AG04449 (cell line): ENCODE measurements around the gene FHL3.

Experiments used
- CTCF ChIA-PET: fragments of 350-600 bp; formaldehyde crosslinking; extraction: SDS; loops from one replicate; lab custom pipeline; 2021; ENCODE audit warnings: antibody characterized with exemption; lab: Yijun Ruan, JAX
- POLR2A ChIA-PET: fragments of 400-600, 350-600 bp; formaldehyde crosslinking; extraction: SDS; loops from one replicate; lab custom pipeline; 2020; ENCODE audit warnings: antibody characterized with exemption, inconsistent platforms; lab: Yijun Ruan, JAX
- DNase-seq: peaks from one replicate; pipeline ENCODE4 v3.0.0-alpha.2; 2010; ENCODE audit warnings: low read depth, low spot score
- H3K4me3 ChIP-seq: 2 replicates; pipeline ENCODE4 v1.5.1; 2011; ENCODE audit warnings: low read depth, mild to moderate bottlenecking, control low read depth, low read length
- CTCF ChIP-seq: IDR thresholded peaks from one replicate; pipeline ENCODE4 v1.5.1; 2011; ENCODE audit warnings: mild to moderate bottlenecking, moderate library complexity, low read length, control low read depth, inconsistent platforms; ENCODE audit not compliant: insufficient read depth; ENCODE audit errors: missing control alignments

The FHL3 gene

GRCh38 chr1:38025233-38025632 lies 19.9 kb upstream of the FHL3 start:
- no peak overlapping the region for H3K4me3 ChIP-seq
- CTCF ChIA-PET = interaction anchor here (1.0 to 20.1 kb wide), 11 partner anchors 9 to 810 kb away, joined by 3 to 398 read pairs (median 9); partner anchors contain the start of genes MTF1, SF3A3 and UTP11
- POLR2A ChIA-PET = no interaction called here
- DNase-seq = no peak
- no peak for TF ChIP-seq CTCF

- H3K4me3 ChIP-seq = no peak overlapping the region
- CTCF ChIA-PET = interaction anchor here (1.0 to 20.1 kb wide), 10 partner anchors 9 to 823 kb away, joined by 3 to 398 read pairs (median 4); partner anchors contain the start of gene SF3A3
- DNase-seq = no peak
- POLR2A ChIA-PET = no interaction called here
- no peak for TF ChIP-seq CTCF
Observed at GRCh38 chr1:38022810-38023209, 17.5 kb upstream of the FHL3 start.

- H3K4me3 ChIP-seq = no peak overlapping the region
- ChIA-PET POLR2A (no interaction called here), CTCF (interaction anchor here (0.6 to 20.1 kb wide), 6 partner anchors 8 to 814 kb away, joined by 3 to 398 read pairs (median 37); partner anchors contain the start of gene SF3A3)
- DNase-seq = no peak
- no peak for TF ChIP-seq CTCF
Observed at GRCh38 chr1:38021969-38022368, 16.7 kb upstream of the FHL3 start.

GRCh38 chr1:38020396-38020795 lies 15.1 kb upstream of the FHL3 start:
- CTCF ChIA-PET = interaction anchor here (0.6 to 20.1 kb wide), 8 partner anchors 9 to 815 kb away, joined by 3 to 398 read pairs (median 15); partner anchors contain the start of gene SF3A3
- POLR2A ChIA-PET = no interaction called here
- TF ChIP-seq CTCF = no peak
- no peak for DNase-seq
- H3K4me3 ChIP-seq = no peak overlapping the region

GRCh38 chr1:38018864-38019343 lies 13.6 kb upstream of the FHL3 start:
- H3K4me3 ChIP-seq = no peak overlapping the region
- ChIA-PET CTCF (interaction anchor here (0.8 to 20.1 kb wide), 15 partner anchors 10 to 817 kb away, joined by 3 to 398 read pairs (median 4); partner anchors contain the start of gene SF3A3), POLR2A (interaction anchor here (0.7 to 1.1 kb wide), 3 partner anchors 18 to 1632 kb away, joined by 3 to 4 read pairs (median 4); no protein-coding TSS in a partner anchor)
- no peak for DNase-seq
- peak; percentile 48 for TF ChIP-seq CTCF

- ChIA-PET POLR2A (no interaction called here), CTCF (interaction anchor here (0.8 to 20.1 kb wide), 4 partner anchors 8 to 819 kb away, joined by 3 to 398 read pairs (median 37); partner anchors contain the start of gene SF3A3)
- H3K4me3 ChIP-seq = no peak overlapping the region
- no peak for DNase-seq
- no peak for TF ChIP-seq CTCF
Observed at GRCh38 chr1:38015978-38016725, 10.8 kb upstream of the FHL3 start.
